HepG2 (cell line): Measurements from ENCODE around the gene MAN1A1.

Source experiments
- AGO2 ChIP-seq: fragments of 200-400 bp; formaldehyde crosslinking; optimal IDR thresholded peaks from 2 replicates; pipeline ENCODE3; 2017; ENCODE audit warnings: mild to moderate bottlenecking, low read depth, low read length, moderate library complexity
- CAMTA2 ChIP-seq: sonication (generic); formaldehyde crosslinking; IDR thresholded peaks from 2 replicates; pipeline ENCODE4 v1.4.0; 2020; ENCODE audit warnings: mild to moderate bottlenecking, missing genetic modification reagents, borderline replicate concordance
- CBX5 ChIP-seq: sonication (generic); formaldehyde crosslinking; IDR thresholded peaks from 2 replicates; pipeline ENCODE4 v1.4.0; 2020; ENCODE audit warnings: missing genetic modification reagents, borderline replicate concordance
- CHD2 ChIP-seq: IDR thresholded peaks from 2 replicates; pipeline ENCODE4 v1.6.1; 2011; ENCODE audit warnings: low read depth, low read length, improper control_type of control experiment
- EP300 ChIP-seq, 3 experiments: sonication (generic) in 1 of 3; formaldehyde crosslinking in 1 of 3; IDR thresholded peaks; 2 replicates each; pipeline versions ENCODE4 v1.5.1 to v1.6.1; 2011 to 2020; ENCODE audit warnings: low read depth in 2 of 3, low read length in 2 of 3, borderline replicate concordance in 1 of 3, improper control_type of control experiment in 1 of 3, mild to moderate bottlenecking in 1 of 3, missing genetic modification reagents in 1 of 3, moderate library complexity in 1 of 3
- ESRRA ChIP-seq: sonication (generic); formaldehyde crosslinking; IDR thresholded peaks from 2 replicates; pipeline ENCODE4 v1.5.1; 2020; ENCODE audit warnings: mild to moderate bottlenecking, low read depth, missing genetic modification reagents
- FOXP1 ChIP-seq, 2 experiments: fragments of 450-650 bp in 1 of 2; IDR thresholded peaks; 2 replicates each; pipeline ENCODE4 v1.6.1; 2017 to 2018; ENCODE audit warnings: antibody characterized with exemption in 1 of 2
- SRY ChIP-seq: sonication (generic); formaldehyde crosslinking; IDR thresholded peaks from 2 replicates; pipeline ENCODE4 v1.8.0; 2022; ENCODE audit warnings: mild to moderate bottlenecking, missing genetic modification reagents
- TARDBP ChIP-seq: sonication (generic); formaldehyde crosslinking; IDR thresholded peaks from 2 replicates; pipeline ENCODE4 v1.8.0; 2022; ENCODE audit warnings: mild to moderate bottlenecking, missing genetic modification reagents
- ZNF768 ChIP-seq: sonication (generic); formaldehyde crosslinking; IDR thresholded peaks from 2 replicates; pipeline ENCODE4 v1.4.0; 2020; ENCODE audit warnings: missing genetic modification reagents
- ZSCAN22 ChIP-seq: sonication (generic); formaldehyde crosslinking; IDR thresholded peaks from 2 replicates; pipeline ENCODE4 v1.4.0; 2020; ENCODE audit warnings: mild to moderate bottlenecking, missing genetic modification reagents
- TF ChIP-seq, protein P1 (sequence below): IDR thresholded peaks from 2 replicates; pipeline ENCODE4 v1.6.1; 2016
- TF ChIP-seq, protein P2 (sequence below): sonication (generic); formaldehyde crosslinking; IDR thresholded peaks from 2 replicates; pipeline ENCODE4 v1.5.0; 2020; ENCODE audit warnings: mild to moderate bottlenecking, missing genetic modification reagents, moderate library complexity
- TF ChIP-seq, protein P3 (sequence below): sonication (generic); formaldehyde crosslinking; IDR thresholded peaks from 2 replicates; pipeline ENCODE4 v1.4.0; 2020; ENCODE audit warnings: mild to moderate bottlenecking, missing genetic modification reagents

GRCh38 chr6:119329794-119330180 lies 19.8 kb downstream of the MAN1A1 start:
- TF ChIP-seq SRY (no peak), TARDBP (CRISPR knock-in tag) (no peak), CBX5 (CRISPR knock-in tag) (no peak), AGO2 (no peak), ZNF768 (no peak), EP300 (IDR thresholded peaks at IDR 0.05; ENCODE audit: low read depth in 2 of 2, low read length in 2 of 2) (no peak), EP300 (CRISPR knock-in tag; IDR thresholded peaks at IDR 0.05; ENCODE audit: borderline replicate concordance) (no peak), ESRRA (CRISPR knock-in tag) (no peak), FOXP1 (IDR thresholded peaks at IDR 0.05) (no peak), FOXP1 (CRISPR knock-in tag; IDR thresholded peaks at IDR 0.05) (no peak), CAMTA2 (no peak), ZSCAN22 (CRISPR knock-in tag) (no peak), CHD2 (no peak)
- TF ChIP-seq, protein P1, sequence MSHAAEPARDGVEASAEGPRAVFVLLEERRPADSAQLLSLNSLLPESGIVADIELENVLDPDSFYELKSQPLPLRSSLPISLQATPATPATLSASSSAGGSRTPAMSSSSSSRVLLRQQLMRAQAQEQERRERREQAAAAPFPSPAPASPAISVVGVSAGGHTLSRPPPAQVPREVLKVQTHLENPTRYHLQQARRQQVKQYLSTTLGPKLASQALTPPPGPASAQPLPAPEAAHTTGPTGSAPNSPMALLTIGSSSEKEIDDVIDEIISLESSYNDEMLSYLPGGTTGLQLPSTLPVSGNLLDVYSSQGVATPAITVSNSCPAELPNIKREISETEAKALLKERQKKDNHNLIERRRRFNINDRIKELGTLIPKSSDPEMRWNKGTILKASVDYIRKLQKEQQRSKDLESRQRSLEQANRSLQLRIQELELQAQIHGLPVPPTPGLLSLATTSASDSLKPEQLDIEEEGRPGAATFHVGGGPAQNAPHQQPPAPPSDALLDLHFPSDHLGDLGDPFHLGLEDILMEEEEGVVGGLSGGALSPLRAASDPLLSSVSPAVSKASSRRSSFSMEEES = no peak
- TF ChIP-seq, protein P2, sequence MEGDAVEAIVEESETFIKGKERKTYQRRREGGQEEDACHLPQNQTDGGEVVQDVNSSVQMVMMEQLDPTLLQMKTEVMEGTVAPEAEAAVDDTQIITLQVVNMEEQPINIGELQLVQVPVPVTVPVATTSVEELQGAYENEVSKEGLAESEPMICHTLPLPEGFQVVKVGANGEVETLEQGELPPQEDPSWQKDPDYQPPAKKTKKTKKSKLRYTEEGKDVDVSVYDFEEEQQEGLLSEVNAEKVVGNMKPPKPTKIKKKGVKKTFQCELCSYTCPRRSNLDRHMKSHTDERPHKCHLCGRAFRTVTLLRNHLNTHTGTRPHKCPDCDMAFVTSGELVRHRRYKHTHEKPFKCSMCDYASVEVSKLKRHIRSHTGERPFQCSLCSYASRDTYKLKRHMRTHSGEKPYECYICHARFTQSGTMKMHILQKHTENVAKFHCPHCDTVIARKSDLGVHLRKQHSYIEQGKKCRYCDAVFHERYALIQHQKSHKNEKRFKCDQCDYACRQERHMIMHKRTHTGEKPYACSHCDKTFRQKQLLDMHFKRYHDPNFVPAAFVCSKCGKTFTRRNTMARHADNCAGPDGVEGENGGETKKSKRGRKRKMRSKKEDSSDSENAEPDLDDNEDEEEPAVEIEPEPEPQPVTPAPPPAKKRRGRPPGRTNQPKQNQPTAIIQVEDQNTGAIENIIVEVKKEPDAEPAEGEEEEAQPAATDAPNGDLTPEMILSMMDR (CRISPR knock-in tag) = no peak
- TF ChIP-seq, protein P3, sequence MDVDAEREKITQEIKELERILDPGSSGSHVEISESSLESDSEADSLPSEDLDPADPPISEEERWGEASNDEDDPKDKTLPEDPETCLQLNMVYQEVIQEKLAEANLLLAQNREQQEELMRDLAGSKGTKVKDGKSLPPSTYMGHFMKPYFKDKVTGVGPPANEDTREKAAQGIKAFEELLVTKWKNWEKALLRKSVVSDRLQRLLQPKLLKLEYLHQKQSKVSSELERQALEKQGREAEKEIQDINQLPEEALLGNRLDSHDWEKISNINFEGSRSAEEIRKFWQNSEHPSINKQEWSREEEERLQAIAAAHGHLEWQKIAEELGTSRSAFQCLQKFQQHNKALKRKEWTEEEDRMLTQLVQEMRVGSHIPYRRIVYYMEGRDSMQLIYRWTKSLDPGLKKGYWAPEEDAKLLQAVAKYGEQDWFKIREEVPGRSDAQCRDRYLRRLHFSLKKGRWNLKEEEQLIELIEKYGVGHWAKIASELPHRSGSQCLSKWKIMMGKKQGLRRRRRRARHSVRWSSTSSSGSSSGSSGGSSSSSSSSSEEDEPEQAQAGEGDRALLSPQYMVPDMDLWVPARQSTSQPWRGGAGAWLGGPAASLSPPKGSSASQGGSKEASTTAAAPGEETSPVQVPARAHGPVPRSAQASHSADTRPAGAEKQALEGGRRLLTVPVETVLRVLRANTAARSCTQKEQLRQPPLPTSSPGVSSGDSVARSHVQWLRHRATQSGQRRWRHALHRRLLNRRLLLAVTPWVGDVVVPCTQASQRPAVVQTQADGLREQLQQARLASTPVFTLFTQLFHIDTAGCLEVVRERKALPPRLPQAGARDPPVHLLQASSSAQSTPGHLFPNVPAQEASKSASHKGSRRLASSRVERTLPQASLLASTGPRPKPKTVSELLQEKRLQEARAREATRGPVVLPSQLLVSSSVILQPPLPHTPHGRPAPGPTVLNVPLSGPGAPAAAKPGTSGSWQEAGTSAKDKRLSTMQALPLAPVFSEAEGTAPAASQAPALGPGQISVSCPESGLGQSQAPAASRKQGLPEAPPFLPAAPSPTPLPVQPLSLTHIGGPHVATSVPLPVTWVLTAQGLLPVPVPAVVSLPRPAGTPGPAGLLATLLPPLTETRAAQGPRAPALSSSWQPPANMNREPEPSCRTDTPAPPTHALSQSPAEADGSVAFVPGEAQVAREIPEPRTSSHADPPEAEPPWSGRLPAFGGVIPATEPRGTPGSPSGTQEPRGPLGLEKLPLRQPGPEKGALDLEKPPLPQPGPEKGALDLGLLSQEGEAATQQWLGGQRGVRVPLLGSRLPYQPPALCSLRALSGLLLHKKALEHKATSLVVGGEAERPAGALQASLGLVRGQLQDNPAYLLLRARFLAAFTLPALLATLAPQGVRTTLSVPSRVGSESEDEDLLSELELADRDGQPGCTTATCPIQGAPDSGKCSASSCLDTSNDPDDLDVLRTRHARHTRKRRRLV = no peak
